Hepatocyte (in vitro differentiated cells): Measurements from ENCODE around the gene ATG16L2. TPM values are rescaled to one million over a fixed set of nuclear protein-coding genes. Genes with fewer than 3 reads are reported as not detected.
"Not testable (repeated sequence)": the region's sequence is repeated elsewhere in the genome, so short reads cannot be mapped to it uniquely, and the experiment has no call there.

Experiments used
- DNase-seq: peaks from one replicate; pipeline ENCODE4 v3.0.0-alpha.2; 2016; ENCODE audit warnings: low spot score
- H2AFZ ChIP-seq: fragments of 200-600 bp; sonication (generic); 2 replicates; pipeline ENCODE4 v1.6.0; 2016; ENCODE audit warnings: antibody characterized with exemption, mild to moderate bottlenecking
- H3K27ac ChIP-seq: fragments of 200-600 bp; sonication (generic); 2 replicates; pipeline ENCODE4 v1.5.1; 2016; ENCODE audit warnings: mild to moderate bottlenecking
- H3K27me3 ChIP-seq: fragments of 200-600 bp; sonication (generic); 2 replicates; pipeline ENCODE4 v1.6.1; 2016
- H3K36me3 ChIP-seq: fragments of 200-600 bp; sonication (generic); replicated peaks from 2 replicates; pipeline ENCODE4 v1.5.1; 2016; ENCODE audit warnings: low read depth; ENCODE audit not compliant: insufficient read depth
- H3K4me1 ChIP-seq: fragments of 200-600 bp; sonication (generic); 2 replicates; pipeline ENCODE4 v1.5.1; 2016; ENCODE audit warnings: mild to moderate bottlenecking, moderate library complexity; ENCODE audit not compliant: insufficient read depth
- H3K4me2 ChIP-seq: fragments of 200-600 bp; sonication (generic); 2 replicates; pipeline ENCODE4 v1.6.0; 2016
- H3K4me3 ChIP-seq: fragments of 200-600 bp; sonication (generic); 2 replicates; pipeline ENCODE4 v1.5.1; 2016; ENCODE audit warnings: mild to moderate bottlenecking
- H3K79me2 ChIP-seq: fragments of 200-600 bp; sonication (generic); 2 replicates; pipeline ENCODE4 v1.6.0; 2017; ENCODE audit warnings: mild to moderate bottlenecking
- H3K9me2 ChIP-seq: fragments of 200-600 bp; sonication (generic); replicated peaks from 2 replicates; pipeline ENCODE4 v1.6.0; 2017; ENCODE audit warnings: mild to moderate bottlenecking; ENCODE audit not compliant: insufficient read depth
- H3K9me3 ChIP-seq: fragments of 200-600 bp; sonication (generic); 2 replicates; pipeline ENCODE4 v1.5.1; 2016; ENCODE audit warnings: low read depth, mild to moderate bottlenecking
- H4K20me1 ChIP-seq: fragments of 200-600 bp; sonication (generic); 2 replicates; pipeline ENCODE4 v1.6.0; 2016; ENCODE audit warnings: mild to moderate bottlenecking; ENCODE audit not compliant: insufficient read depth, poor library complexity, severe bottlenecking
- EZH2 ChIP-seq: fragments of 200-600 bp; sonication (generic); IDR thresholded peaks from 2 replicates; pipeline ENCODE4 v1.6.1; 2016; ENCODE audit warnings: antibody characterized with exemption, mild to moderate bottlenecking, borderline replicate concordance
- EZH2phosphoT487 ChIP-seq: fragments of 200-600 bp; sonication (generic); IDR thresholded peaks from one replicate; pipeline ENCODE4 v1.6.1; 2018; ENCODE audit warnings: antibody characterized with exemption, mild to moderate bottlenecking, low read depth, moderate library complexity; ENCODE audit not compliant: unreplicated experiment, severe bottlenecking
- WGBS: methylation state at CpG from one replicate; pipeline ENCODE4 v1.1.6; 2016; ENCODE audit warnings: low lambda C conversion rate; ENCODE audit errors: missing lambda C conversion rate; 5-methylcytosine and 5-hydroxymethylcytosine counted together
- polyA plus RNA-seq: library from polyadenylated mRNA; unstranded; fragments of >200 nt; fragmentation: Nextera tagmentation; extraction: Ambion mirVana; gene quantifications from 2 replicates; pipeline ENCODE4 v1.2.1, GENCODE V29; 2016
- total RNA-seq: library from RNA; depleted of rRNA; stranded (reverse); fragments of >200 nt; gene quantifications from 2 replicates; pipeline ENCODE4 v1.2.3, GENCODE V29; 2014
- TF ChIP-seq, protein P1 (sequence below): fragments of 200-600 bp; sonication (generic); IDR thresholded peaks from 2 replicates; pipeline ENCODE4 v1.5.1; 2016; ENCODE audit warnings: antibody characterized with exemption, mild to moderate bottlenecking; ENCODE audit not compliant: poor library complexity

ATG16L2 gene
- total and polyA plus RNA-seq, 2 experiments from 2014 or later: 11.5 to 20.3 TPM

DNA sequence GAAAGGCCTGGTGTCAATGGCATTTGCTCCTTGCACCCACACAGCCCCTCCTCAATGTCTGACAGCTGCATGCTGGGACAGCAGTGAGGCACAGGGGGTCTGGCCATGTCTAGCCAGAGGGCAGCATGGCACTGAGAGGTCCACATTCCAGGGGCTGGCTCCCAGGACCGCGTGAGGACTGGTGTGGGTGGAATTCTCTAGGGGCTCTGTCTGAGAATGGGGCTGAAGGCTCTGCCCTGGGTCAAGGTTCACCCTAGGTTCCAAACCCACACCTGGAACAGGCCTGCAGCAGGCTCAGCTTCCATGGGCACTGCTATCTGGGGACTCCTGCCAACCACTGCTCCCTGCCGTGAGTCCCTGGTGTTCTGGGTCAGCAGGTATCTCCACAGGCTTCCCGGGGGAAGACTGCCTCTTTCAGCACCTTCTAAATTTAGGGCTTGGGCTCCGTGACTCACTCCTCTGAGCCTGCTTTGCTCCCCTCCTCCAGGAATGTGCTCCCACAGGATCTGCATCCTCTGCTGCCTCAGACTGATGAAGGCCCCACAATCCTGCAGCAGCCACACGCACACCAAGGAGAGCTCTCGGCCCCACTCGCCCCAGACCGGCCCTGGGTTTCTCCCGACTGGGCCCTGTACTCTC lies 24.6 kb upstream of the ATG16L2 start:
- H3K9me3 ChIP-seq: no peaks in the 10 kb centered on the region
- H3K27me3 ChIP-seq: no peaks in the 10 kb centered on the region
- no peaks in the 10 kb centered on the region for H3K9me2 ChIP-seq
- TF ChIP-seq, protein P1, sequence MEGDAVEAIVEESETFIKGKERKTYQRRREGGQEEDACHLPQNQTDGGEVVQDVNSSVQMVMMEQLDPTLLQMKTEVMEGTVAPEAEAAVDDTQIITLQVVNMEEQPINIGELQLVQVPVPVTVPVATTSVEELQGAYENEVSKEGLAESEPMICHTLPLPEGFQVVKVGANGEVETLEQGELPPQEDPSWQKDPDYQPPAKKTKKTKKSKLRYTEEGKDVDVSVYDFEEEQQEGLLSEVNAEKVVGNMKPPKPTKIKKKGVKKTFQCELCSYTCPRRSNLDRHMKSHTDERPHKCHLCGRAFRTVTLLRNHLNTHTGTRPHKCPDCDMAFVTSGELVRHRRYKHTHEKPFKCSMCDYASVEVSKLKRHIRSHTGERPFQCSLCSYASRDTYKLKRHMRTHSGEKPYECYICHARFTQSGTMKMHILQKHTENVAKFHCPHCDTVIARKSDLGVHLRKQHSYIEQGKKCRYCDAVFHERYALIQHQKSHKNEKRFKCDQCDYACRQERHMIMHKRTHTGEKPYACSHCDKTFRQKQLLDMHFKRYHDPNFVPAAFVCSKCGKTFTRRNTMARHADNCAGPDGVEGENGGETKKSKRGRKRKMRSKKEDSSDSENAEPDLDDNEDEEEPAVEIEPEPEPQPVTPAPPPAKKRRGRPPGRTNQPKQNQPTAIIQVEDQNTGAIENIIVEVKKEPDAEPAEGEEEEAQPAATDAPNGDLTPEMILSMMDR: no peak
- TF ChIP-seq EZH2phosphoT487 (no peak), EZH2 (no peak)
- H3K4me3 ChIP-seq: no peak overlapping the region
- WGBS: 67% methylated on average over 8 of the region's 10 CpGs
- H3K27ac ChIP-seq: peak overlapping the region; percentile 4
- DNase-seq: no peak
- H4K20me1 ChIP-seq: no peaks in the 10 kb centered on the region
- H2AFZ ChIP-seq: no peak overlapping the region
- peaks cover 8% of the 10 kb centered on the region for H3K79me2 ChIP-seq
- H3K4me2 ChIP-seq: no peak overlapping the region
- H3K36me3 ChIP-seq: no peaks in the 10 kb centered on the region
- H3K4me1 ChIP-seq: peaks cover 49% of the 10 kb centered on the region

DNA sequence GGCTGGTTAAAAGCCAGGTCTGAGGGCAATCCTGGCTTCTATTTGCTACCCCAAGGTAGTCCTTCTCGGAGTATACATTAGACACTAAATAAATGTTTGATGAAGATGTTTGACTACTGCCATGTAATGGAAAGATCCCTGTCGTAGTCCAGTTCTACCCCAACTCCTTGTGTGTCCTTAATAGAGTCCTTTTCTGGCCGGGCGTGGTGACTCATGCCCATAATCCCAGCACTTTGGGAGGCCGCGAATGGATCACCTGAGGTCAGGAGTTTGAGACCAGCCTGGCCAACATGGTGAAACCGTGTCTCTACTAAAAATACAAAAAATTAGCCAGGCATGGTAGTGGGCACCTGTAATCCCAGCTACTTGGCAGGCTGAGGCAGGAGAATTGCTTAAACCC lies 23.0 kb upstream of the ATG16L2 start:
- H3K4me3 ChIP-seq, H3K27ac ChIP-seq, H3K27me3 ChIP-seq, DNase-seq, H2AFZ ChIP-seq, H3K36me3 ChIP-seq, H3K9me2 ChIP-seq, H3K4me2 ChIP-seq, H4K20me1 ChIP-seq, H3K9me3 ChIP-seq, H3K79me2 ChIP-seq: not testable (repeated sequence)
- H3K4me1 ChIP-seq: peaks cover 40% of the 10 kb centered on the region
- 86% methylated on average over 7 of the region's 7 CpGs for WGBS

GRCh38 chr11:72792437-72793021 lies 21.7 kb upstream of the ATG16L2 start:
- Histone ChIP-seq H3K9me3 (no peaks in the 10 kb centered on the region), H2AFZ (no peak overlapping the region), H3K4me3 (no peak overlapping the region), H3K27me3 (no peaks in the 10 kb centered on the region), H4K20me1 (no peaks in the 10 kb centered on the region), H3K9me2 (no peaks in the 10 kb centered on the region), H3K4me2 (peak overlapping the region; percentile 61), H3K36me3 (no peaks in the 10 kb centered on the region), H3K27ac (peak overlapping the region; percentile 10), H3K79me2 (peaks cover 6% of the 10 kb centered on the region), H3K4me1 (peaks cover 29% of the 10 kb centered on the region)
- TF ChIP-seq, protein P1: no peak
- TF ChIP-seq EZH2phosphoT487: no peak
- TF ChIP-seq EZH2: no peak
- no peak for DNase-seq
- WGBS: 100% methylated on average over 3 of the region's 3 CpGs

DNA sequence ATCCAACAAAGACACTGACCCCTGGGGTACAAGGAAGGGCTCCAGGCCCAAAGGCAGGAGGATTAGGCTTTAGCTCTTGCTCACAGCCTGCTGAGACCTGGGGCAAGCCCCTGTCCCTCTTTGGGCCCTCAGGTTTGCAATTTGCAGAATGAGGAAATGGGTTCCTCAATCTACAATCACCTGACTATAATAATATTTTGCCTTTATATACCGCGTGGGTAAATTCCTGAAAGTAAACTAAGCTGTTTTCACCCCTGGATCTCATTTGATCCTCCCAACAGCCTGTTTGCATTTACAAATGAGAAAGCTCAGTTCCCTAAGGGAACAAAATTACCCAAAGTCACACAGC lies 21.2 kb upstream of the ATG16L2 start:
- TF ChIP-seq, protein P1: no peak
- TF ChIP-seq EZH2phosphoT487 (no peak), EZH2 (no peak)
- 80% methylated on average over 2 of the region's 2 CpGs for whole genome bisulfite sequencing

More for the DNA sequence above, 21.2 kb upstream of the ATG16L2 start:
- H3K4me2 ChIP-seq: peak overlapping the region; percentile 61
- H3K27ac ChIP-seq: peak overlapping the region; percentile 10
- peaks cover 6% of the 10 kb centered on the region for H3K79me2 ChIP-seq
- H3K36me3 ChIP-seq: no peaks in the 10 kb centered on the region
- H3K9me3 ChIP-seq: no peaks in the 10 kb centered on the region
- H3K9me2 ChIP-seq: no peaks in the 10 kb centered on the region
- no peak for DNase-seq
- no peaks in the 10 kb centered on the region for H3K27me3 ChIP-seq
- no peaks in the 10 kb centered on the region for H4K20me1 ChIP-seq
- H3K4me1 ChIP-seq: peaks cover 24% of the 10 kb centered on the region
- no peak overlapping the region for H2AFZ ChIP-seq
- no peak overlapping the region for H3K4me3 ChIP-seq
